GM21360 (cell line): Measurements from ENCODE around the gene SLC8A1.

Experiments
- ATAC-seq: cut with Tn5 transposase; IDR thresholded peaks from one replicate; pipeline ENCODE4 v1.9.1; 2021; ENCODE audit warnings: mild to moderate bottlenecking, moderate library complexity; ENCODE audit not compliant: unreplicated experiment

SLC8A1 gene

GRCh38 chr2:40248294-40248693, 203.6 kb downstream of the SLC8A1 start:
- ATAC-seq, result no peak

- peak; percentile 93 for ATAC-seq
Observed at GRCh38 chr2:40244675-40245074, 207.2 kb downstream of the SLC8A1 start.

- no peak for ATAC-seq
Observed at GRCh38 chr2:40244251-40244650, 207.6 kb downstream of the SLC8A1 start.

DNA sequence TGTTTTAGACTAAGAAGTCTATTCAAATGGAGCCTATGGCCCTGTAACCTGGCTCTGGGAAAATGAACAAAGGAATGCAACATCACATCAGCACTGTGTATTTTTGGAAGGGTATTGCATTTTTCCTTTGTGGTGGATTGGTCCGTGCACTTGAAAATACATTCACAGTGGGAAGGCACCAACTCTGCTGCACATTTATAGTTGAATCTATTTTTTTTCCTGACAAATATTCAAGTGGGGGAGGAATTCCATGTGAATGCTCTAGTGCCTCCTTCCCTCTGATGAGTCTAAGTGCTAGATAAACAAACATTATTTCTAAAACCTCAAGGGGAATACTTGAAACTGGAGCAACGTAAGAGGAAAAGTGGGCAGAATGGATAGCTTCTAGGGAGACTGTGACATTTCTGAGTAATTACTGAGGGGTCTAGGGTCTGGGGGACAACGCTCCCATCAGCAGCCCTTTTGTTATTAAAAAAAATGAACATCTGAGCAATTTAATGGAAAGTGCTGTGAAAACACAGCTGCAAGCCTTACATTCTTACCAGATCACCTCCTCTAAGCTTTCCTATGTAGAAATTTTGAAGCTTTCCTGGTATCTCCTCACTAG, 208.2 kb downstream of the SLC8A1 start:
- ATAC-seq, result no peak

DNA sequence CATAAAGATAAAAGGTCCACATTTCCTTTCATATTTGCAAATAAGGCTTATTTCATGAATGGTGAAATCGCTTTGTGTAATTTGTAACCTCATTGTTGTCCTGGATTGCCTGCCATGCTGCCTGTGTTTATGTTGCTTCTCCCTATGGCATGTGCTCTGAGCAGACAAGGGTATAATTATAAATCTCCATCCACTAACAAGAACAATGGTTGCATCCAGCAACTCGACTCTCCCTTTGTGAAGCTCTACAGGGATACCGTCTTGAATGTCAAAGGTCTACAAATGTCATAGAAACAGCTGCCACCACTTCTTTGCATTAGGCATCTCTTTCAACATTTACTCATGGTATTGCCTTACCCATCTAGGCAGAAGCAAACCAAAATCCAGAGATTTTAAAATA, 209.6 kb downstream of the SLC8A1 start:
- ATAC-seq, result no peak

- ATAC-seq, result no peak
Observed at GRCh38 chr2:40240070-40240469, 211.8 kb downstream of the SLC8A1 start.

GRCh38 chr2:40230707-40231432, 221.0 kb downstream of the SLC8A1 start:
- no peak for ATAC-seq

DNA sequence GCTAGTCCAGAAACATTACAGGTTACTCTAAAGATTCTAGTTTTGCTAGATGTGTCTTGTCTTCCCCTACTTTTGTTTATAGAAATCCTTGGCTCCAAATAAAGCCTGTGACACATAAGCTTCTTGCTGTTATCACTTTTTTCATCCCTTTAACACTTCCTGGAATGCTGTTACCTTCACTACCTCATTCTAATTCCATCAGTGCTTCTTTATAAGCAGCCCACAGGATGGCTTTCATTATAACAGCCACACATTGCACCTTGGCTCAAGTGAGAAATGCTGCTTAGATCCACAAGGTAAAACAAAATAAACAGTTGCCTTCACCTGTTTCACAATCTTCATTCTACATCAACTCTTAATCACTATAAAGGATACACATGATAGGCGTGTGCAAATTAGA, 221.7 kb downstream of the SLC8A1 start:
- no peak for ATAC-seq

- no peak for ATAC-seq
Observed at GRCh38 chr2:40228310-40228709, 223.6 kb downstream of the SLC8A1 start.

GRCh38 chr2:40227210-40227609, 224.7 kb downstream of the SLC8A1 start:
- no peak for ATAC-seq

DNA sequence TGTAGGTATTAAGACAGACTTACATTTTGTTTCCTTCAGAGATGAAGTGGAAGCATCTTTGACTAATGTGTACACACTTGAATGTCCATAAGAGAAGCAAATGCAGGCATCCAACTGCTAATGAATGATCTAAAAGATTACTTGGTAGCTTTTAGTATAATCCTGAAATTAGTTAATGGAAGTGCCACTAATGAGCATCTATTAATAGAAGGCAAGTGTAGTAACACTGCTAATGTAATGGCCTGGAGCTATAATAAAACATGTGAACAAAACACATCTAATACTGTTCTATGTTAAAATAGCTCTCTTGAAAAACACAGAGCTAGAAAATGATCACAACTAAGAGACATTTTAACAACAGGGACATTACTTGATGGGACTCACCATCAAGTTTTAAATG, 225.3 kb downstream of the SLC8A1 start:
- ATAC-seq, result no peak

DNA sequence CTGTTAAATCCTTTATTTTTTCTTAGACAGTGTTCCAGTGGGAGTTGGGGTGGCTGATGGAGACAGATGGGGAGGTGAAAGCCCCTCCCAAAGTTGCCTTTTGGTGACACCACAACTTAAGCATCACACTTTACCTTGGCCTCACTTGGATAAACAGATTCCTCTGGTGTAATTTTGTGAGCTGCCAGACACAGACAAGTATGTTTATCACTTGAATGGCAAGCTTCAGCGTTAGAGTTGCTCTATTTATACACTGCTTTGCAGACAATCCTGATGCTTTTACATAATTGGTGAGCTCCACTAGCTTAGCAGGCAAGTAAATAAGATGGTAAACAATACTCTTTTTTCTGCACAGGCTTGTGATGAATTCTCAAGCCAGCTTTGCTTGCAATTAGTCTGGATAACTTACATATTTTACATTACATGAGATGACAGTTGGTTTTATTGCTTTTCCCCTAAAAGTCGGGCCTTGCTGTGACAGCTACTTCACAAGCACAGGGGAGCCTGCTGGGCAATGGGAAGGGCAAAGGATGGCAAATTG, 226.2 kb downstream of the SLC8A1 start:
- no peak for ATAC-seq

DNA sequence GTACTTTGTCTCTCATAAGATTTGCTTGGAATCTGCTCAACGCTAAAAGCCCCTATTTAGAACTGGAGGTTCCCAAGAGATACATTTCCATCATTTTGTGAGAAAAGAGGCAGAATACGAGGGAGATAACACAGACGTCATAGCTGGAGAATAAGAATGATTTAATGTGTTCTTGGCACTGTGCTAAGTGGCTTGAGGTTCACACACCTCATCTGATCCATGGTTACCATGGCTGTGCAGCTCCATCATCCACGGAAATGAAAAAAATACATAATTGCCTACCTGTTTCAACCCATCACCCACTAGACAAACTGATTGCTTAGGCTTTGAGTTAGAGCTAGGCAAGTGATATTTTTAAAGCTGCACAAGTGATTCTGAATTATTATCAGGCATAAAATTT, 227.6 kb downstream of the SLC8A1 start:
- no peak for ATAC-seq

DNA sequence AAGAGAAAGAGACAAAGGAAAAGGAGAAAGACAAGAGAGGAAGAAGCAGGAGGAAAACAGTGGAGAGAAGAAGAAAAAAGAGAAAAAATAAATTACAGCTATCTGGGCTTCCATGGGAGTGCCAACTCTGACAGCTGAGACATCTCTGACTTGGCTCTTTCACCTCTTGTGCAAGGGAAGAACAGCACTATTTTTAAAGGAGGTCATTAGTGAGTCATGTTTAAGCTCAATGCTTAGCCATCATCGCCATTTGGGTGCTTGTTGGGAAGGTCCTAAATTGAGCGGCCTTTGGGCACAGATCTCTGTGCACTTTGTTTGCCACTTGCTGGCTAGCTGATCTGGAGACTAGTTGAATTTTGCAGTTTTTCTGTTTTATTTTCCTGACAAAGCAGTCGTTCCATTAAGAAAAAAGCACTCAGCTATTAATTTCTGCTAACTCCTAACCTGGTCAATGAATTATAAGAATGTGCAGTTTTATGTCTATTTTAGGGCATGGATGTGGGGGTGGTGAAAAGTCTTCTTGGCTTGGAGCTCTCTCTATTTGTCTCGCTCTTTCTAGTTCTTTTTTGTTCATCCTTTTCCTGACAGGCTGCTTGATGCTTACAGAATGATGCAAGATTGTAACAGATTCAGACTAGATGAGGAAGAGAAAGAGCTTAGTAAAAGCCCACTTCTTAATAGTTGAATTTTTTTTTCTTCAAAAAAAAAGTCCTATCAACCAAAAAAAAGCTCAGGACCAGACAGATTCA, 231.5 kb downstream of the SLC8A1 start:
- no peak for ATAC-seq

DNA sequence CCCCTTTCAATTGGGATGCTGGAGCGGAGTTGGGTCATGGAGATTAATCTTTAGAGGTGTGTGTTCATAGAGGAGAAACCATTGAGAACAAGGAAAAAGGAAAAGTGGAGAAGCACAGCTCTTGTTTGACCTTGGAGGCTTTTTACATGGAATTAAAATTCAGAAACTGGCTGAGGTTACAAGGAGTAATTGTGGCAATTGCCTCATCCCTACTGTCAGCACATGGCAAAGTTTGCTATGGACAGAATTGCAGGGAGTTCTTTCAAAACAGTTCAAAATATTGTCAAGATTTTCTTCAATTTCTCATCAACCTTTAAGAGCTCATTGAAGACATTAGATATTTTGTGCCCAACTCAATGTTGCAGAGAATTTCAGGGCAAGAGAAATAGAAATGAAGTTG, 232.7 kb downstream of the SLC8A1 start:
- ATAC-seq, result no peak

GRCh38 chr2:40218679-40219078, 233.2 kb downstream of the SLC8A1 start:
- no peak for ATAC-seq

GRCh38 chr2:40213619-40214018, 238.3 kb downstream of the SLC8A1 start:
- no peak for ATAC-seq

DNA sequence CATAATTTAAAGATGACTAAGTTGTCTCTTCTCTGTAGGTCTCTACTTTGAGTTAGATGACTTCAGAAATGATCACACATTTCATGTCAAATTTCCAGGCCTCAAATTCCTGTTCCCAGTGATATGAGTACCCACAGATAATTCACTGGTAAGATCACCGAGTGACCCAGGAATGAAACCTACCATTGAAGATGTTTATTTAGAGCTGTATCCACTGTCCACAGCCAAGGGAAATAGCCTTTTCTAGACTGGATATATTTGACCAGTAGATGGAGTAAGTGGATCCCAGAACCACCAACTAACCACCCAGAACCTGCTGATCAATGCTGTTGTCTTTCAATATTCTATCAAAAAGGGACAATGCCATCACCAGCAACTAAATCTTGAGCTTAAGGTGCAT, 238.8 kb downstream of the SLC8A1 start:
- ATAC-seq, result no peak

DNA sequence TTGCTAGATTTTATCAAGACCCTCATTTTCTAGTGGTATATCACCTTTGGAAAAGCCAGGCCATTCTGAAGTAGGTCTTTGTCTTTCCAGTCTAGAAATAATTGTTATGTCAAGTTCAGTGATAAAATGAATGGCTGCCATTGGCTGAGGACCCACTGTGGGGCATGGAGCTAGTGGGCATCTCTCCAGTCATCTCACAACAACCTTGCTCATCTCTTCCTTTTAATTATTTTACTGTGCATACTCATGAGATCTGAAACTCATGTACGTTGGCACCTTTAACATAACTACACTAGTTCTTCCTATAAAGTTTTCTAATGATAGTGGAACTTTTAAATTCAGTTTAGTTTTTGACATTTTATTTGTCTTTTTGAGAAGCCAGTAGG, 240.9 kb downstream of the SLC8A1 start:
- no peak for ATAC-seq

DNA sequence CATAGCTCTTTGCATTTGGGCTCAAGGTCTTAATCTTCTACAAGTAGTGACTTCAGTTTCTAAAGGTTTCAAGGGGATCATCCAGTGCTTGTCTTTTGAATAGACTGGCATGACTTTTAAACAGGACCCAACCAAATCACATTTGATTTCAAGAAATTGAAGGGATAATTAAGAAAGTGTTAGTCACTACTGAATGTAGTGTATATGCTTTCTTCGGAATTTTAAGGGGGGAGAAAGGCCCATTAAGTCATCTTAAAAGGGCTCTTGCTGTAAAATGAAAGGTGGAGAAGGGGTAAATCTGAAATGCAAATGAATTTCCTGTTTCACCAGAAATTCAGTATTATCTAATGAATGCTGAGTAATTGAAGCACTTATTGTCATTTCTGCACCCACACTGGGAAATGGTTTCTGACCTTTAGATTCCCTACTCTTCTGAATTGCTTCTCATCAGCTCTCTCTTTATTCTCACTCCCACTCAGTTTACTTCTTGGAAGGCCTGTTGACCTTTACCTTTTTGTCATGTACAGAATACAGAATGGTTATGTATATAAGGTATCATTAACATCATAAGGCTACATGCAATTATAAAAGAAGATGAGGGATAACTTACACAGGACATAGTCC, 241.4 kb downstream of the SLC8A1 start:
- ATAC-seq, result no peak

DNA sequence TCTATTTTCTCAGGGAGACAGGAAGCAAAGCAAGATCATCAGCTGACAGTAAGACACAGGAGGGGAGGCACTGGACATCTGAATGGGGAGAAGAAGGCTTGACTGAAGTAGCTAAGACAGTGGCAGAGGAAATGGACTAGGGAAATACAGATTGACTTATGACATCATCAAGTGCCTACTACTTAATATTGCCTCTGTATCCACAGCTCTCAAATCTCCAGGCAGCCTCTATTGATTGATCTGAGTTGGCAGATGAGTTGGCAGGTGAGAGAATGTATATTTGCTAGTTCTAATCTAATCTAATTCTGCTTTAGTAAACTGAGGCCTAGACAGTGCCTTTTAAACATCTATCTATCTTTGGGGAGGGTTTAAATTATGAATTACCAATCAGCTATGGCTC, 242.1 kb downstream of the SLC8A1 start:
- ATAC-seq, result no peak
